Erythroblast (primary cell): ENCODE results near the gene CELF5.
"Not testable (repeated sequence)": the region's sequence is repeated elsewhere in the genome, so short reads cannot be mapped to it uniquely, and the experiment has no call there.

ENCODE experiments used
- GATA1 ChIP-seq: IDR thresholded peaks from 2 replicates; pipeline ENCODE4 v1.6.1; 2011; ENCODE audit warnings: low read depth, mild to moderate bottlenecking, control low read depth, low read length, moderate library complexity
- POLR2A ChIP-seq: IDR thresholded peaks from 2 replicates; pipeline ENCODE4 v1.6.1; 2011; ENCODE audit warnings: mild to moderate bottlenecking, low read length

DNA sequence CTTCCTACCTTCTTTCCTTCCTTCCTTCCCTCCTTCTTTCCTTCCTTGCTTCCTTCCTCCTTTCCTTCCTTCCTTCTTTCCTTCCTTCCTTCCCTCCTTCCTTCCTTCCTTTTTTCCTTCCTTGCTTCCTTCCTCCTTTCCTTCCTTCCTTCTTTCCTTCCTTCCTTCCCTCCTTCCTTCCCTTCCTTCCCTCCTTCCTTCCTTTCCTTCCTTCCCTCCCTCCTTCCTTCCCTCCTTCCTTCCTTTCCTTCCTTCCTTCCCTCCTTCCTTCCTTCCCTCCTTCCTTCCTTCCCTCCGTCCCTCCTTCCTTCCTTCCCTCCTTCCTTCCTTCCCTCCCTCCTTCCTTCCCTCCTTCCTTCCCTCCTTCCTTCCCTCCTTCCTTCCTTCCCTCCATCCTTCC lies 107.8 kb downstream of the CELF5 start:
- TF ChIP-seq POLR2A, GATA1: not testable (repeated sequence)
